ENCODE results near the gene ABCG4.

DNA sequence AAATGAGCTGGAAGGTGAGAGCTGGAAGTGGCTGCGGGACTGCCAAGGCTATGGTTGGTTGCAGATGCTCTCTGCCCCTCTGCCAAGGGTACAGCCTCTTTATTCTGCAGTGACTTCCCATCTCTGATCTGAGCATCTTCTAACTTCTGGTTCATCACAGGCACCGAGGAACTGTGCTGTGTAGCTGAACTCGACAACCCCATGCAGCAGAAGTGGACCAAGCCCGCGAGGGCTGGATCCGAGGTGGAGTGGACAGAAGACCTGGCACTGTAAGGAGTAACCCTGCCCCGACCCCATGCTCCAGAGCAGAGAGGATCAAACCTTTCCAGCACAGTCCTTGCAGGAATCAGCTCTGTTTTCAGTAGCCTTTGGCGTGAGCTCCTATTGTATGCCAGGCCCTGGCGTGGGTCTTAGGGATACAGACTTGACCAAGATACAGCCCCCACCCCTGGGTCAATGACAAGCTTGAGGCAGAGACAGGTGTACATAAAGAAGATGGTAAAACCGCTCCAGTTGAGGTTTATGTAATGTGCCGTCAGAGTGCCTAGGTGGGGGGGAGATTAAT is 37.4 kb upstream of the ABCG4 start:
- TF ChIP-seq, protein P1, sequence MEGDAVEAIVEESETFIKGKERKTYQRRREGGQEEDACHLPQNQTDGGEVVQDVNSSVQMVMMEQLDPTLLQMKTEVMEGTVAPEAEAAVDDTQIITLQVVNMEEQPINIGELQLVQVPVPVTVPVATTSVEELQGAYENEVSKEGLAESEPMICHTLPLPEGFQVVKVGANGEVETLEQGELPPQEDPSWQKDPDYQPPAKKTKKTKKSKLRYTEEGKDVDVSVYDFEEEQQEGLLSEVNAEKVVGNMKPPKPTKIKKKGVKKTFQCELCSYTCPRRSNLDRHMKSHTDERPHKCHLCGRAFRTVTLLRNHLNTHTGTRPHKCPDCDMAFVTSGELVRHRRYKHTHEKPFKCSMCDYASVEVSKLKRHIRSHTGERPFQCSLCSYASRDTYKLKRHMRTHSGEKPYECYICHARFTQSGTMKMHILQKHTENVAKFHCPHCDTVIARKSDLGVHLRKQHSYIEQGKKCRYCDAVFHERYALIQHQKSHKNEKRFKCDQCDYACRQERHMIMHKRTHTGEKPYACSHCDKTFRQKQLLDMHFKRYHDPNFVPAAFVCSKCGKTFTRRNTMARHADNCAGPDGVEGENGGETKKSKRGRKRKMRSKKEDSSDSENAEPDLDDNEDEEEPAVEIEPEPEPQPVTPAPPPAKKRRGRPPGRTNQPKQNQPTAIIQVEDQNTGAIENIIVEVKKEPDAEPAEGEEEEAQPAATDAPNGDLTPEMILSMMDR (IDR thresholded peaks at IDR 0.05): no peak
- TF ChIP-seq POLR2A (IDR thresholded peaks at IDR 0.05) (no peak), EP300 (IDR thresholded peaks at IDR 0.05) (no peak)
